Upper lobe of right lung (tissue), 1 donor: ENCODE results near the gene TASP1. TPM values are rescaled to one million over a fixed set of nuclear protein-coding genes. Genes with fewer than 3 reads are reported as not detected.

Experiments
- ATAC-seq: fragments of 200-7000 bp; cut with Tn5 transposase; one replicate; pipeline ENCODE4 v1.9.1; 2020; ENCODE audit warnings: mild to moderate bottlenecking, moderate library complexity
- DNase-seq: peaks from one replicate; pipeline ENCODE4 v3.0.0-alpha.2; 2020
- H3K27ac ChIP-seq: fragments of 200-600 bp; one replicate; pipeline ENCODE4 v1.8.0; 2022
- H3K27me3 ChIP-seq: fragments of 200-600 bp; one replicate; pipeline ENCODE4 v1.8.0; 2022; ENCODE audit warnings: mild to moderate bottlenecking
- H3K36me3 ChIP-seq: fragments of 200-600 bp; one replicate; pipeline ENCODE4 v1.8.0; 2022
- H3K4me1 ChIP-seq: fragments of 200-600 bp; one replicate; pipeline ENCODE4 v1.8.0; 2022
- H3K4me3 ChIP-seq: fragments of 200-600 bp; one replicate; pipeline ENCODE4 v1.8.0; 2022; ENCODE audit warnings: mild to moderate bottlenecking
- H3K9me3 ChIP-seq: fragments of 200-600 bp; one replicate; pipeline ENCODE4 v1.8.0; 2022
- CTCF ChIP-seq: fragments of 200-600 bp; IDR thresholded peaks from one replicate; pipeline ENCODE4 v1.8.0; 2022; ENCODE audit warnings: antibody characterized with exemption
- intact Hi-C: fragments of 100-400 bp; cut with DNase I; formaldehyde crosslinking; loops from one replicate; pipeline ENCODE4 v1.11.0; 2022
- total RNA-seq: library from RNA; stranded (reverse); fragmentation: NEBNext Ultra II Directional; extraction: Animal tissue kit (Norgen Biotek cat#: 25700); gene quantifications from one replicate; pipeline ENCODE4 v1.2.1, GENCODE V29; 2021
- donor health status: DM: no; HTN: yes; CAD: no; lungs with severe emphysema.

Gene TASP1
- total RNA-seq, 1 donor from 2014 or later = 17.1 TPM

GRCh38 chr20:13507646-13508045, 131.1 kb downstream of the TASP1 start:
- ATAC-seq (no peak), DNase-seq (no peak)
- Histone ChIP-seq H3K9me3 (peaks cover 11% of the 10 kb centered on the region), H3K27ac (no peak overlapping the region), H3K27me3 (no peaks in the 10 kb centered on the region), H3K4me3 (no peak overlapping the region), H3K36me3 (no peaks in the 10 kb centered on the region), H3K4me1 (no peaks in the 10 kb centered on the region)
- no peak for TF ChIP-seq CTCF
- intact Hi-C loops = no loop called here

- ATAC-seq (no peak), DNase-seq (no peak)
- no peaks in the 10 kb centered on the region for H3K4me1 ChIP-seq
- no peak overlapping the region for H3K27ac ChIP-seq
- no peak for TF ChIP-seq CTCF
- peaks cover 18% of the 10 kb centered on the region for H3K9me3 ChIP-seq
- intact Hi-C loops = no loop called here
- no peaks in the 10 kb centered on the region for H3K27me3 ChIP-seq
- no peak overlapping the region for H3K4me3 ChIP-seq
- H3K36me3 ChIP-seq = no peaks in the 10 kb centered on the region
Observed at GRCh38 chr20:13501500-13501899, 137.2 kb downstream of the TASP1 start.

GRCh38 chr20:13494019-13494418, 144.7 kb downstream of the TASP1 start:
- Histone ChIP-seq H3K27me3 (no peaks in the 10 kb centered on the region), H3K4me1 (peaks cover 4% of the 10 kb centered on the region), H3K9me3 (no peaks in the 10 kb centered on the region), H3K27ac (no peak overlapping the region), H3K36me3 (no peaks in the 10 kb centered on the region), H3K4me3 (no peak overlapping the region)
- TF ChIP-seq CTCF = no peak
- intact Hi-C loops = no loop called here
- DNase-seq = no peak
- ATAC-seq = no peak

- no peak overlapping the region for H3K27ac ChIP-seq
- no peak overlapping the region for H3K4me3 ChIP-seq
- H3K36me3 ChIP-seq = no peaks in the 10 kb centered on the region
- H3K4me1 ChIP-seq = peaks cover 4% of the 10 kb centered on the region
- ATAC-seq = no peak
- no peaks in the 10 kb centered on the region for H3K27me3 ChIP-seq
- DNase-seq = no peak
- no peaks in the 10 kb centered on the region for H3K9me3 ChIP-seq
- intact Hi-C loops = no loop called here
- TF ChIP-seq CTCF = no peak
Observed at GRCh38 chr20:13493143-13493542, 145.6 kb downstream of the TASP1 start.

GRCh38 chr20:13492001-13492481, 146.7 kb downstream of the TASP1 start:
- no peak for DNase-seq
- no peaks in the 10 kb centered on the region for H3K27me3 ChIP-seq
- TF ChIP-seq CTCF = no peak
- no peak overlapping the region for H3K27ac ChIP-seq
- ATAC-seq = peak; percentile 71
- no peak overlapping the region for H3K4me3 ChIP-seq
- H3K9me3 ChIP-seq = no peaks in the 10 kb centered on the region
- intact Hi-C loops = no loop called here
- H3K4me1 ChIP-seq = peaks cover 4% of the 10 kb centered on the region
- H3K36me3 ChIP-seq = no peaks in the 10 kb centered on the region

GRCh38 chr20:13487202-13487601, 151.5 kb downstream of the TASP1 start:
- intact Hi-C loops = no loop called here
- no peak for TF ChIP-seq CTCF
- Histone ChIP-seq H3K4me1 (no peaks in the 10 kb centered on the region), H3K27me3 (no peaks in the 10 kb centered on the region), H3K27ac (no peak overlapping the region), H3K9me3 (no peaks in the 10 kb centered on the region), H3K4me3 (no peak overlapping the region), H3K36me3 (peaks cover 2% of the 10 kb centered on the region)
- DNase-seq (no peak), ATAC-seq (no peak)
